ENCODE data around the gene FKBP8. TPM values are rescaled to one million over a fixed set of nuclear protein-coding genes. Genes with fewer than 3 reads are reported as not detected.
A peak's percentile ranks its signal among the peaks of the same experiment; 100 is the strongest.

The FKBP8 gene
- total RNA-seq, 1 donor from 2014 or later = 220 TPM

DNA sequence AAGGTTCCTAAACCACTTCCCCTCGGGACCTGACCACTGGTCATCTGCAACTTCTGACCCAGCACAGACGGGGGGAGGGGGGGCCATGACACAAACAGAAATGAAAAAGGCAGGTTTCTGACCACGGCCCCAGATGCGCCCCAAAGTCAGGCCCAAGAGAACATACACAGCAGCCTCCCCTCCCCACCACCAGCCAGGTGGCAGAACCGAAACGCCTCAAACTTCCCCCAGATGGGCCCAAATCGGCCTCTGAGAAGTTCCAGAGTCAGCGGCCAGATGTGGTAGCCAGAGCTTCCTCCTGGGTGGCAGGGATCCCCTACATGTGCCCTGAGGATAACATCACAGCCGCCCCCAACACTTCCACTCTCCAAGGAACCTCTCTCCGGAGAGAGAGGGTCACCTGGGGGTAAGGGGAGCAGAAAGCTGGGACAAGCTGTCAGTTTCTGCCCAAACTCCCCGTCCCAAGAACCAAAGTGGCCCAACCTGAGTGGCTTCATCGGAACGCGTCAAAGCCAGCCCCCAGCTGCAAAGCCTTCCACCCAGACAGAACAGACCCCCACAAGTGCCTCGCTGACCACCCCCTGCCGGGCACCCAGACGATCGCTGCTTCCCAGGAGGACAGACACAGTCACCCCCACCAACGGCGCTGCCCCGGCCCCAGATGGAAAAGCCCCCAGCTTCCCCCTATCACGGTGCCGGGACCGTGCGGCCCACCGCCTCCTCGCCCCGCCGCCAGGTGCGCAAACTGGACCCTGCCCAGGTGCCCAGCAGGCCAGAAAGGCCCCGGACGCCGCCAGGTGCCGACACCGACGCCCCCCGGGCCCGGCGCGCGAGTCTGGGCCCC lies 22.3 kb downstream of the FKBP8 start:
- Mint-ChIP-seq H3K4me3 (ENCODE audit: low read depth) (peak overlapping the region; percentile 84), H3K4me1 (ENCODE audit: low read depth) (peaks cover 13% of the 10 kb centered on the region)

DNA sequence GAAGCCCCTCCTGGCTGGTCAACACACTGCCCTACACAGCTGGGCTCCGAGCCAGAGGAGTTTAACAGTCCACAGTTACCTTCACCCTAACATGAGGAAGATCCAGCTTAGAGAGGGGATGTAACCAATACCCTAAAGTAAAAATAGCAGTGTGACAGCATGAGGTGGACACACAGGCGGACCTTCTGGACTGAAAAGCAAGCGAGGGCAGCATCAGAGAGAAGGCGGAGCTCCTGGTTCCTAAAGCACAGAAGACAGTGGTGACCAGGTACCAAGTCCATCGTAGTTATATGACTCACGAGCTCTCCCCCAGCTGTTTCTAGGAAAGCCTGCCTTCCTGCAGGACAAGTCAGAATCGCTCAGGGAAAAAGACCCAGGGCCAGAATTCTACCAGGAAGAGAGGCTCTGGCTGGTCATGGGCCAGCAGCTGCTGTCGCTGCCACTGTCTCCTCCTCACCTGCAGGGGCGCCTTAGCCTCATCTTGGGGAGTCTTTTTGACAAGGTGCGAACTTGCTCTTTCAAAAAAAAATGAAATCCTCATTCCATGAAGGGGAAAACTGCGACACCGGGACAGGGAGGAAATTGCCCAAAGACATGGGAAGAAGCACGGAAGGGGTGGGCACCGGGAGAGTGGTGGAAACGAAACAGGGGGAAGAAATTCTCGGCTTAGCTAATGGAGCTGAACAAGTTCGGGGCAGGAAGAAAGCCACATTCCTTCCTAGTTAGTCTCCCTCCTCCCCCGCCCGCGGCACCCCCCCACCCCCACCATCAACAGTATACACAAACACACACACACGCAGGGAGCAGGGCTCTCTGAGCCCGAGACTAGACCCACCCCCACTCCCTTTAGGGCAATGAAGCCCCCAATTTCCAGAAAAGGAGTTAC lies 23.2 kb downstream of the FKBP8 start:
- DNase-seq (ENCODE audit: low spot score, unreplicated experiment) = peak; percentile 35
- TF ChIP-seq, protein P1, sequence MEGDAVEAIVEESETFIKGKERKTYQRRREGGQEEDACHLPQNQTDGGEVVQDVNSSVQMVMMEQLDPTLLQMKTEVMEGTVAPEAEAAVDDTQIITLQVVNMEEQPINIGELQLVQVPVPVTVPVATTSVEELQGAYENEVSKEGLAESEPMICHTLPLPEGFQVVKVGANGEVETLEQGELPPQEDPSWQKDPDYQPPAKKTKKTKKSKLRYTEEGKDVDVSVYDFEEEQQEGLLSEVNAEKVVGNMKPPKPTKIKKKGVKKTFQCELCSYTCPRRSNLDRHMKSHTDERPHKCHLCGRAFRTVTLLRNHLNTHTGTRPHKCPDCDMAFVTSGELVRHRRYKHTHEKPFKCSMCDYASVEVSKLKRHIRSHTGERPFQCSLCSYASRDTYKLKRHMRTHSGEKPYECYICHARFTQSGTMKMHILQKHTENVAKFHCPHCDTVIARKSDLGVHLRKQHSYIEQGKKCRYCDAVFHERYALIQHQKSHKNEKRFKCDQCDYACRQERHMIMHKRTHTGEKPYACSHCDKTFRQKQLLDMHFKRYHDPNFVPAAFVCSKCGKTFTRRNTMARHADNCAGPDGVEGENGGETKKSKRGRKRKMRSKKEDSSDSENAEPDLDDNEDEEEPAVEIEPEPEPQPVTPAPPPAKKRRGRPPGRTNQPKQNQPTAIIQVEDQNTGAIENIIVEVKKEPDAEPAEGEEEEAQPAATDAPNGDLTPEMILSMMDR (IDR thresholded peaks at IDR 0.05; ENCODE audit: unreplicated experiment) = peak; percentile 82
- H3K4me3 Mint-ChIP-seq (ENCODE audit: low read depth) = peak overlapping the region; percentile 84
- no peaks in the 10 kb centered on the region for H3K36me3 Mint-ChIP-seq (ENCODE audit: insufficient read depth)
- H3K9me3 Mint-ChIP-seq (ENCODE audit: low read depth) = no peaks in the 10 kb centered on the region
- H3K27ac Mint-ChIP-seq = peak overlapping the region; percentile 97
- H3K27me3 Mint-ChIP-seq = no peaks in the 10 kb centered on the region
- peaks cover 19% of the 10 kb centered on the region for H3K4me1 Mint-ChIP-seq (ENCODE audit: low read depth)

More for the DNA sequence above, 22.3 kb downstream of the FKBP8 start:
- Mint-ChIP-seq H3K27ac (peak overlapping the region; percentile 97), H3K27me3 (no peaks in the 10 kb centered on the region), H3K36me3 (ENCODE audit: insufficient read depth) (no peaks in the 10 kb centered on the region), H3K9me3 (ENCODE audit: low read depth) (no peaks in the 10 kb centered on the region)
- no peak for DNase-seq (ENCODE audit: low spot score, unreplicated experiment)
- TF ChIP-seq, protein P1 (IDR thresholded peaks at IDR 0.05; ENCODE audit: unreplicated experiment) = peak; percentile 32

DNA sequence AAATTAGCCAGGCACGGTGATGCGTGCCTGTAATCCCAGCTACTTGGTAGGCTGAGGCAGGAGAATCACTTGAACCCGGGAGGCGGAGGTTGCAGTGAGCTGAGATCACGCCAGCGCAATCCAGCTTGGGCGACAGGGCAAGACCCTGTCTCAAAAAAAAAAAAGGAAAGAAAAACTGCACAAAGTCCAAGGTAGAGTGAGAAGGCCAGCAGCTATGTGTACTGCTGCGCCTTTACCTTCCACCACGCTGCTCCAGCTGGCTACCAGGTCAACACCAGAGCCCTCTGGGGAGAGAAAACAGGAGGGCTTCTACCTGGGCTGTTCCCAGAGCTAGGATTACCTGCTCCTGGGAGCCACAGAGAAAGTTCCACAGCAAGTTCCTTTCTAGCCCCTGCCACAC lies 24.7 kb downstream of the FKBP8 start:
- H3K9me3 Mint-ChIP-seq (ENCODE audit: low read depth) = no peaks in the 10 kb centered on the region
- no peaks in the 10 kb centered on the region for H3K36me3 Mint-ChIP-seq (ENCODE audit: insufficient read depth)
- no peak overlapping the region for H3K27ac Mint-ChIP-seq
- peaks cover 27% of the 10 kb centered on the region for H3K4me1 Mint-ChIP-seq (ENCODE audit: low read depth)
- TF ChIP-seq, protein P1 (IDR thresholded peaks at IDR 0.05; ENCODE audit: unreplicated experiment) = no peak
- no peak for DNase-seq (ENCODE audit: low spot score, unreplicated experiment)
- H3K27me3 Mint-ChIP-seq = no peaks in the 10 kb centered on the region
- no peak overlapping the region for H3K4me3 Mint-ChIP-seq (ENCODE audit: low read depth)

- Mint-ChIP-seq H3K27me3 (no peaks in the 10 kb centered on the region), H3K4me1 (ENCODE audit: low read depth) (peaks cover 27% of the 10 kb centered on the region), H3K9me3 (ENCODE audit: low read depth) (no peaks in the 10 kb centered on the region), H3K27ac (no peak overlapping the region), H3K4me3 (ENCODE audit: low read depth) (no peak overlapping the region), H3K36me3 (ENCODE audit: insufficient read depth) (no peaks in the 10 kb centered on the region)
- no peak for DNase-seq (ENCODE audit: low spot score, unreplicated experiment)
- TF ChIP-seq, protein P1 (IDR thresholded peaks at IDR 0.05; ENCODE audit: unreplicated experiment) = no peak
Measured at GRCh38 chr19:18517606-18518005, 25.8 kb downstream of the FKBP8 start.

- H3K4me3 Mint-ChIP-seq (ENCODE audit: low read depth) = no peak overlapping the region
- TF ChIP-seq, protein P1 (IDR thresholded peaks at IDR 0.05; ENCODE audit: unreplicated experiment) = no peak
- H3K4me1 Mint-ChIP-seq (ENCODE audit: low read depth) = peaks cover 23% of the 10 kb centered on the region
- H3K27me3 Mint-ChIP-seq = no peaks in the 10 kb centered on the region
- no peaks in the 10 kb centered on the region for H3K9me3 Mint-ChIP-seq (ENCODE audit: low read depth)
- DNase-seq (ENCODE audit: low spot score, unreplicated experiment) = no peak
- H3K36me3 Mint-ChIP-seq (ENCODE audit: insufficient read depth) = no peaks in the 10 kb centered on the region
- peak overlapping the region; percentile 93 for H3K27ac Mint-ChIP-seq
Measured at GRCh38 chr19:18515959-18516358, 27.4 kb downstream of the FKBP8 start.

All from progenitor cell of endocrine pancreas (in vitro differentiated cells).